AG04449 (cell line): ENCODE data around the gene HTR7.

Source experiments
- CTCF ChIA-PET: fragments of 350-600 bp; formaldehyde crosslinking; extraction: SDS; loops from one replicate; lab custom pipeline; 2021; ENCODE audit warnings: antibody characterized with exemption; lab: Yijun Ruan, JAX
- POLR2A ChIA-PET: fragments of 400-600, 350-600 bp; formaldehyde crosslinking; extraction: SDS; loops from one replicate; lab custom pipeline; 2020; ENCODE audit warnings: antibody characterized with exemption, inconsistent platforms; lab: Yijun Ruan, JAX
- DNase-seq: peaks from one replicate; pipeline ENCODE4 v3.0.0-alpha.2; 2010; ENCODE audit warnings: low read depth, low spot score
- H3K4me3 ChIP-seq: 2 replicates; pipeline ENCODE4 v1.5.1; 2011; ENCODE audit warnings: low read depth, mild to moderate bottlenecking, control low read depth, low read length
- CTCF ChIP-seq: IDR thresholded peaks from one replicate; pipeline ENCODE4 v1.5.1; 2011; ENCODE audit warnings: mild to moderate bottlenecking, moderate library complexity, low read length, control low read depth, inconsistent platforms; ENCODE audit not compliant: insufficient read depth; ENCODE audit errors: missing control alignments

The HTR7 gene

GRCh38 chr10:90806677-90807076 lies 51.2 kb downstream of the HTR7 start:
- CTCF ChIA-PET, result interaction anchor here (0.8 kb wide), 1 partner anchor 19 kb away, joined by 3 read pairs; no protein-coding TSS in a partner anchor
- POLR2A ChIA-PET, result no interaction called here
- no peak for TF ChIP-seq CTCF
- no peak overlapping the region for H3K4me3 ChIP-seq
- DNase-seq, result no peak

GRCh38 chr10:90805206-90805605 lies 52.6 kb downstream of the HTR7 start:
- no peak for DNase-seq
- CTCF ChIA-PET, result interaction anchor here (1.4 kb wide), 2 partner anchors 15 to 17 kb away, joined by 3 to 6 read pairs; no protein-coding TSS in a partner anchor
- no peak for TF ChIP-seq CTCF
- H3K4me3 ChIP-seq, result no peak overlapping the region
- POLR2A ChIA-PET, result no interaction called here

GRCh38 chr10:90804354-90804753 lies 53.5 kb downstream of the HTR7 start:
- ChIA-PET POLR2A (no interaction called here), CTCF (interaction anchor here (1.4 kb wide), 3 partner anchors 14 to 18 kb away, joined by 3 to 6 read pairs (median 4); no protein-coding TSS in a partner anchor)
- no peak overlapping the region for H3K4me3 ChIP-seq
- no peak for TF ChIP-seq CTCF
- DNase-seq, result no peak

GRCh38 chr10:90801608-90802007 lies 56.2 kb downstream of the HTR7 start:
- no peak for DNase-seq
- no peak for TF ChIP-seq CTCF
- CTCF ChIA-PET, result interaction anchor here (1.4 kb wide), 1 partner anchor 13 kb away, joined by 5 read pairs; no protein-coding TSS in a partner anchor
- H3K4me3 ChIP-seq, result no peak overlapping the region
- POLR2A ChIA-PET, result no interaction called here

- TF ChIP-seq CTCF, result no peak
- ChIA-PET POLR2A (no interaction called here), CTCF (interaction anchor here (1.4 kb wide), 1 partner anchor 12 kb away, joined by 5 read pairs; no protein-coding TSS in a partner anchor)
- no peak overlapping the region for H3K4me3 ChIP-seq
- no peak for DNase-seq
Observed at GRCh38 chr10:90800232-90800796, 57.5 kb downstream of the HTR7 start.

- ChIA-PET POLR2A (no interaction called here), CTCF (interaction anchor here (2.4 kb wide), 1 partner anchor 12 kb away, joined by 11 read pairs; no protein-coding TSS in a partner anchor)
- no peak for TF ChIP-seq CTCF
Observed at GRCh38 chr10:90799172-90799571, 58.7 kb downstream of the HTR7 start.

More at GRCh38 chr10:90799172-90799571, 58.7 kb downstream of the HTR7 start:
- DNase-seq, result no peak
- no peak overlapping the region for H3K4me3 ChIP-seq
